ENCODE results near the gene DSTN.
A peak's percentile ranks its signal among the peaks of the same experiment; 100 is the strongest.

The DSTN gene

GRCh38 chr20:17613328-17614175 is 43.7 kb downstream of the DSTN start:
- DNase-seq, result no peak

- no peak for DNase-seq
Measured at GRCh38 chr20:17614176-17614811, 44.4 kb downstream of the DSTN start.

GRCh38 chr20:17614812-17615644 is 45.2 kb downstream of the DSTN start:
- DNase-seq, result no peak

- no peak for DNase-seq
Measured at GRCh38 chr20:17615645-17616479, 46.0 kb downstream of the DSTN start.

GRCh38 chr20:17616480-17617211 is 46.8 kb downstream of the DSTN start:
- no peak for DNase-seq

- DNase-seq, result peak; percentile 67
Measured at GRCh38 chr20:17617212-17617867, 47.5 kb downstream of the DSTN start.

GRCh38 chr20:17617868-17618672 is 48.2 kb downstream of the DSTN start:
- DNase-seq, result no peak

- DNase-seq, result no peak
Measured at GRCh38 chr20:17618673-17619013, 48.8 kb downstream of the DSTN start.

- no peak for DNase-seq
Measured at GRCh38 chr20:17619351-17620093, 49.6 kb downstream of the DSTN start.

GRCh38 chr20:17620371-17621228 is 50.7 kb downstream of the DSTN start:
- no peak for DNase-seq

GRCh38 chr20:17621229-17621968 is 51.5 kb downstream of the DSTN start:
- no peak for DNase-seq

- no peak for DNase-seq
Measured at GRCh38 chr20:17622086-17622850, 52.4 kb downstream of the DSTN start.

GRCh38 chr20:17622851-17623508 is 53.1 kb downstream of the DSTN start:
- DNase-seq, result no peak

GRCh38 chr20:17624070-17624469 is 54.2 kb downstream of the DSTN start:
- DNase-seq, result no peak

GRCh38 chr20:17624551-17625245 is 54.8 kb downstream of the DSTN start:
- DNase-seq, result no peak

All from hematopoietic multipotent progenitor cell treated with erythropoietin and hydrocortisone succinate and interleukin-3 and kit ligand, for 8 days (in vitro differentiated cells).